Pancreas (tissue), 10 donors: Measurements from ENCODE around the gene MRC1. TPM values are rescaled to one million over a fixed set of nuclear protein-coding genes. Genes with fewer than 3 reads are reported as not detected.

Source experiments
- ATAC-seq, 4 donors: fragments of 200-7000 bp; cut with Tn5 transposase; one replicate each; pipeline versions ENCODE4 v1.8.0 to v1.9.1; 2020; ENCODE audit warnings: mild to moderate bottlenecking in 4 of 4, moderate library complexity in 4 of 4
- DNase-seq, 6 donors: peaks; one replicate each; pipeline ENCODE4 v3.0.0-alpha.2; 2020
- FAIRE-seq: peaks from 2 replicates; lab custom pipeline; 2012; peaks lifted over from hg19 to GRCh38; lab: Jason Lieb, UNC
- H3K27ac ChIP-seq, 4 donors: fragments of 200-600 bp; sonication (generic); 1 replicate in 3 of 4; 2 replicates in 1 of 4; pipeline versions ENCODE4 v1.5.0 to v1.8.0; 2020
- H3K27me3 ChIP-seq, 4 donors: fragments of 200-600 bp; one replicate each; pipeline ENCODE4 v1.8.0; 2021
- H3K36me3 ChIP-seq, 3 donors: fragments of 200-600 bp; sonication (generic) in 1 of 3; one replicate each; pipeline versions ENCODE4 v1.5.0 to v1.8.0; 2020 to 2021
- H3K4me1 ChIP-seq, 3 donors: fragments of 200-600 bp; one replicate each; pipeline ENCODE4 v1.8.0; 2021
- H3K4me3 ChIP-seq, 4 donors: fragments of 200-600 bp; sonication (generic) in 2 of 4; one replicate each; pipeline versions ENCODE4 v1.5.0 to v1.8.0; 2020 to 2021
- H3K9me3 ChIP-seq, 4 donors: fragments of 200-600 bp; one replicate each; pipeline ENCODE4 v1.8.0; 2021
- CTCF ChIP-seq, 4 donors: fragments of 200-600 bp; sonication (generic) in 3 of 4; IDR thresholded peaks; one replicate each; pipeline versions ENCODE4 v1.5.0 to v1.8.0; 2021; ENCODE audit warnings: antibody characterized with exemption in 4 of 4
- WGBS, 2 donors: extraction: QIAGEN DNeasy Blood & Tissue Kit; methylation state at CpG; one replicate each; pipeline ENCODE4 v1.1.7; 2013; 5-methylcytosine and 5-hydroxymethylcytosine counted together
- intact Hi-C, 3 donors: fragments of 100-400 bp; cut with DNase I; formaldehyde crosslinking; loops; one replicate each; pipeline versions ENCODE4 v1.11.1 to v1.14.2; 2022
- polyA plus RNA-seq, 2 donors: library from polyadenylated mRNA; stranded (reverse); fragments of 200-250 nt; gene quantifications; one replicate each; pipeline ENCODE4 v1.2.3, GENCODE V29; 2013
- total RNA-seq, 6 donors: library from RNA; stranded (reverse); fragmentation: NEBNext Ultra II Directional in 4 of 6; extraction: Animal tissue kit (Norgen Biotek cat#: 25700) in 4 of 6; gene quantifications; one replicate each; pipeline versions ENCODE4 v1.2.1 to v1.2.4, GENCODE V29; 2021 to 2023
- donor health status: healthy with polysubstance abuse.
- donor health status: DM: no; HTN: no; CAD: no; lungs with moderate emphysema.
- donor health status: DM: no; HTN: no; CAD: no.
- donor health status: control.
- donor health status: control.
- donor health status: Bipolar disorder and iron deficiency.
- donor health status: DM: yes; HTN: yes; CAD: no.
- donor health status: DM: no; HTN: no; CAD: no.
- donor health status: DM: no; HTN: no; CAD: no.
- donor health status: DM: yes; HTN: yes; CAD: no.

The MRC1 gene
- total and polyA plus RNA-seq, 8 donors, result 1.2 to 23.6 (median 3.1) TPM

GRCh38 chr10:17914169-17915045 is 105.3 kb downstream of the MRC1 start:
- H3K4me3 ChIP-seq, result no peak overlapping the region
- H3K27me3 ChIP-seq, result no peaks in the 10 kb centered on the region
- intact Hi-C loops, result no loop called here
- 82 to 94% methylated on average over 5 of the region's 5 CpGs for WGBS, 2 donors
- H3K36me3 ChIP-seq, result no peaks in the 10 kb centered on the region
- no peak for FAIRE-seq
- ATAC-seq, result no peak
- no peak for DNase-seq
- TF ChIP-seq CTCF (IDR thresholded peaks at IDR 0.05), result no peak
- no peak overlapping the region for H3K27ac ChIP-seq
- no peaks in the 10 kb centered on the region for H3K9me3 ChIP-seq
- no peaks in the 10 kb centered on the region for H3K4me1 ChIP-seq

- no peaks in the 10 kb centered on the region for H3K36me3 ChIP-seq
- no peaks in the 10 kb centered on the region for H3K4me1 ChIP-seq
- DNase-seq, result no peak
- TF ChIP-seq CTCF (IDR thresholded peaks at IDR 0.05), result no peak
- 43 to 45% methylated on average over 4 of the region's 4 CpGs for WGBS, 2 donors
- ATAC-seq, result no peak
- FAIRE-seq, result no peak
- intact Hi-C loops, result no loop called here
- H3K9me3 ChIP-seq, result no peaks in the 10 kb centered on the region
- H3K27ac ChIP-seq, result no peak overlapping the region
- no peak overlapping the region for H3K4me3 ChIP-seq
- no peaks in the 10 kb centered on the region for H3K27me3 ChIP-seq
These were observed 106.0 kb downstream of the MRC1 start for GRCh38 chr10:17915181-17915580.

GRCh38 chr10:17918187-17918903 is 109.2 kb downstream of the MRC1 start:
- FAIRE-seq (no peak), DNase-seq (no peak), ATAC-seq (no peak)
- WGBS, 2 donors, result 84 to 86% methylated on average over 12 of the region's 12 CpGs
- H3K9me3 ChIP-seq, result no peaks in the 10 kb centered on the region
- TF ChIP-seq CTCF (IDR thresholded peaks at IDR 0.05), result no peak
- no peak overlapping the region for H3K4me3 ChIP-seq
- intact Hi-C loops, result no loop called here
- H3K36me3 ChIP-seq, result no peaks in the 10 kb centered on the region
- no peaks in the 10 kb centered on the region for H3K27me3 ChIP-seq
- H3K27ac ChIP-seq, result no peak overlapping the region
- no peaks in the 10 kb centered on the region for H3K4me1 ChIP-seq

- 73 to 83% methylated on average over 3 of the region's 3 CpGs for WGBS, 2 donors
- intact Hi-C loops, result no loop called here
- H3K27ac ChIP-seq, result no peak overlapping the region
- H3K4me1 ChIP-seq, result no peaks in the 10 kb centered on the region
- H3K9me3 ChIP-seq, result no peaks in the 10 kb centered on the region
- no peaks in the 10 kb centered on the region for H3K36me3 ChIP-seq
- FAIRE-seq, result no peak
- ATAC-seq, result no peak
- H3K27me3 ChIP-seq, result no peaks in the 10 kb centered on the region
- H3K4me3 ChIP-seq, result no peak overlapping the region
- no peak for DNase-seq
- TF ChIP-seq CTCF (IDR thresholded peaks at IDR 0.05), result no peak
These were observed 112.2 kb downstream of the MRC1 start for GRCh38 chr10:17921378-17921777.
